ENCODE results near the gene ABCG1.

Gene ABCG1

GRCh38 chr21:42319851-42320572 is 101.1 kb downstream of the ABCG1 start:
- H3K27ac Mint-ChIP-seq, result no peak overlapping the region
- CTCF ChIA-PET, result interaction anchor here (2.0 to 2.4 kb wide), 2 partner anchors 10 to 175 kb away, joined by 5 to 7 read pairs; no protein-coding TSS in a partner anchor
- no peak overlapping the region for H3K4me3 Mint-ChIP-seq
- H3K36me3 Mint-ChIP-seq, result no peaks in the 10 kb centered on the region
- peaks cover 32% of the 10 kb centered on the region for H3K27me3 Mint-ChIP-seq
- no peak for DNase-seq
- peaks cover 4% of the 10 kb centered on the region for H3K4me1 Mint-ChIP-seq
- no peaks in the 10 kb centered on the region for H3K9me3 Mint-ChIP-seq

GRCh38 chr21:42320791-42321190 is 101.9 kb downstream of the ABCG1 start:
- CTCF ChIA-PET, result interaction anchor here (2.4 kb wide), 1 partner anchor 11 kb away, joined by 7 read pairs; no protein-coding TSS in a partner anchor
- no peak overlapping the region for H3K4me3 Mint-ChIP-seq
- H3K4me1 Mint-ChIP-seq, result peaks cover 4% of the 10 kb centered on the region
- H3K27ac Mint-ChIP-seq, result no peak overlapping the region
- H3K9me3 Mint-ChIP-seq, result no peaks in the 10 kb centered on the region
- peaks cover 34% of the 10 kb centered on the region for H3K27me3 Mint-ChIP-seq
- no peaks in the 10 kb centered on the region for H3K36me3 Mint-ChIP-seq
- no peak for DNase-seq

GRCh38 chr21:42321231-42321630 is 102.3 kb downstream of the ABCG1 start:
- Mint-ChIP-seq H3K9me3 (no peaks in the 10 kb centered on the region), H3K4me1 (peaks cover 4% of the 10 kb centered on the region), H3K27ac (no peak overlapping the region), H3K27me3 (peaks cover 38% of the 10 kb centered on the region), H3K36me3 (no peaks in the 10 kb centered on the region), H3K4me3 (no peak overlapping the region)
- no peak for DNase-seq
- CTCF ChIA-PET, result interaction anchor here (2.4 kb wide), 1 partner anchor 11 kb away, joined by 7 read pairs; no protein-coding TSS in a partner anchor

GRCh38 chr21:42321845-42322244 is 102.9 kb downstream of the ABCG1 start:
- Mint-ChIP-seq H3K9me3 (no peaks in the 10 kb centered on the region), H3K4me1 (peaks cover 4% of the 10 kb centered on the region), H3K27me3 (peaks cover 44% of the 10 kb centered on the region), H3K27ac (no peak overlapping the region), H3K36me3 (no peaks in the 10 kb centered on the region), H3K4me3 (no peak overlapping the region)
- CTCF ChIA-PET, result interaction anchor here (2.4 kb wide), 1 partner anchor 12 kb away, joined by 7 read pairs; no protein-coding TSS in a partner anchor
- DNase-seq, result no peak

GRCh38 chr21:42324896-42325295 is 106.0 kb downstream of the ABCG1 start:
- no peak overlapping the region for H3K27ac Mint-ChIP-seq
- peaks cover 53% of the 10 kb centered on the region for H3K27me3 Mint-ChIP-seq
- CTCF ChIA-PET, result interaction anchor here (0.6 to 2.2 kb wide), 3 partner anchors 12 to 114 kb away, joined by 3 to 8 read pairs (median 3); no protein-coding TSS in a partner anchor
- no peak for DNase-seq
- H3K4me3 Mint-ChIP-seq, result no peak overlapping the region
- H3K36me3 Mint-ChIP-seq, result no peaks in the 10 kb centered on the region
- no peaks in the 10 kb centered on the region for H3K4me1 Mint-ChIP-seq
- no peaks in the 10 kb centered on the region for H3K9me3 Mint-ChIP-seq

GRCh38 chr21:42330380-42331371 is 111.7 kb downstream of the ABCG1 start:
- Mint-ChIP-seq H3K4me1 (no peaks in the 10 kb centered on the region), H3K36me3 (no peaks in the 10 kb centered on the region), H3K4me3 (no peak overlapping the region), H3K27ac (no peak overlapping the region), H3K9me3 (peaks cover 9% of the 10 kb centered on the region), H3K27me3 (peaks cover 55% of the 10 kb centered on the region)
- CTCF ChIA-PET, result interaction anchor here (1.1 to 1.4 kb wide), 2 partner anchors 21 to 223 kb away, joined by 4 to 5 read pairs; no protein-coding TSS in a partner anchor
- DNase-seq, result no peak

GRCh38 chr21:42331660-42332059 is 112.7 kb downstream of the ABCG1 start:
- no peaks in the 10 kb centered on the region for H3K36me3 Mint-ChIP-seq
- no peaks in the 10 kb centered on the region for H3K4me1 Mint-ChIP-seq
- peaks cover 9% of the 10 kb centered on the region for H3K9me3 Mint-ChIP-seq
- CTCF ChIA-PET, result no interaction called here
- no peak overlapping the region for H3K27ac Mint-ChIP-seq
- no peak for DNase-seq
- H3K4me3 Mint-ChIP-seq, result no peak overlapping the region
- peaks cover 53% of the 10 kb centered on the region for H3K27me3 Mint-ChIP-seq

GRCh38 chr21:42332557-42333317 is 113.8 kb downstream of the ABCG1 start:
- CTCF ChIA-PET, result no interaction called here
- DNase-seq, result no peak
- peaks cover 4% of the 10 kb centered on the region for H3K4me1 Mint-ChIP-seq
- no peak overlapping the region for H3K4me3 Mint-ChIP-seq
- peaks cover 9% of the 10 kb centered on the region for H3K9me3 Mint-ChIP-seq
- H3K27me3 Mint-ChIP-seq, result peaks cover 57% of the 10 kb centered on the region
- H3K36me3 Mint-ChIP-seq, result no peaks in the 10 kb centered on the region
- H3K27ac Mint-ChIP-seq, result no peak overlapping the region

- Mint-ChIP-seq H3K36me3 (no peaks in the 10 kb centered on the region), H3K27ac (no peak overlapping the region), H3K27me3 (peaks cover 59% of the 10 kb centered on the region), H3K9me3 (peaks cover 9% of the 10 kb centered on the region), H3K4me3 (no peak overlapping the region), H3K4me1 (peaks cover 7% of the 10 kb centered on the region)
- CTCF ChIA-PET, result interaction anchor here (1.1 to 3.9 kb wide), 10 partner anchors 11 to 191 kb away, joined by 3 to 17 read pairs (median 4); no protein-coding TSS in a partner anchor
- no peak for DNase-seq
These were observed 117.1 kb downstream of the ABCG1 start for GRCh38 chr21:42336054-42336453.

- Mint-ChIP-seq H3K27ac (no peak overlapping the region), H3K4me1 (peaks cover 7% of the 10 kb centered on the region), H3K27me3 (peaks cover 48% of the 10 kb centered on the region), H3K4me3 (no peak overlapping the region), H3K9me3 (no peaks in the 10 kb centered on the region), H3K36me3 (no peaks in the 10 kb centered on the region)
- CTCF ChIA-PET, result interaction anchor here (0.8 to 3.9 kb wide), 12 partner anchors 14 to 192 kb away, joined by 3 to 17 read pairs (median 4); partner anchors contain the start of gene UBASH3A
- DNase-seq, result no peak
These were observed 118.3 kb downstream of the ABCG1 start for GRCh38 chr21:42337276-42337675.

- DNase-seq, result peak; percentile 88
- Mint-ChIP-seq H3K4me1 (peaks cover 7% of the 10 kb centered on the region), H3K4me3 (no peak overlapping the region), H3K27ac (no peak overlapping the region), H3K9me3 (no peaks in the 10 kb centered on the region), H3K36me3 (no peaks in the 10 kb centered on the region), H3K27me3 (peaks cover 40% of the 10 kb centered on the region)
- CTCF ChIA-PET, result interaction anchor here (0.8 to 3.9 kb wide), 14 partner anchors 11 to 193 kb away, joined by 3 to 17 read pairs (median 4); partner anchors contain the start of gene UBASH3A
These were observed 119.1 kb downstream of the ABCG1 start for GRCh38 chr21:42337830-42338728.

GRCh38 chr21:42338729-42339715 is 120.1 kb downstream of the ABCG1 start:
- DNase-seq, result no peak
- Mint-ChIP-seq H3K36me3 (no peaks in the 10 kb centered on the region), H3K27ac (no peak overlapping the region), H3K9me3 (no peaks in the 10 kb centered on the region), H3K27me3 (peaks cover 38% of the 10 kb centered on the region), H3K4me1 (peaks cover 7% of the 10 kb centered on the region), H3K4me3 (no peak overlapping the region)
- CTCF ChIA-PET, result interaction anchor here (0.9 to 3.9 kb wide), 10 partner anchors 10 to 194 kb away, joined by 3 to 17 read pairs (median 6); no protein-coding TSS in a partner anchor

Measured in activated naive CD4-positive, alpha-beta T cell treated with anti-CD3 and anti-CD28 coated beads, Interleukin-2, amount 10 ng/mL, durations not matched to agents 7 days and 5 days (primary cell).